Common myeloid progenitor, CD34-positive (primary cell): Measurements from ENCODE around the gene SDF2L1.
A peak's percentile ranks its signal among the peaks of the same experiment; 100 is the strongest.

Source experiments
- CTCF ChIA-PET: fragments of 350-600 bp; sonication (Branson Sonifier 250); formaldehyde crosslinking; loops from one replicate; lab custom pipeline; 2021; ENCODE audit warnings: antibody characterized with exemption; lab: Charles Lee
- POLR2A ChIA-PET: fragments of 350-600 bp; sonication (Branson Sonifier 250); formaldehyde crosslinking; loops from one replicate; lab custom pipeline; 2021; ENCODE audit warnings: antibody characterized with exemption; lab: Charles Lee
- DNase-seq, 3 donors: peaks; one replicate each; pipeline versions ENCODE4 v3.0.0 to v3.0.0-alpha.2; 2013
- H3K27ac ChIP-seq, 2 experiments: 1 replicate in 1 of 2; 2 replicates in 1 of 2; pipeline ENCODE4 v1.7.0; 2013; ENCODE audit warnings: inconsistent platforms in 2 of 2, low read length in 2 of 2, mild to moderate bottlenecking in 2 of 2, low read depth in 1 of 2, moderate library complexity in 1 of 2; ENCODE audit not compliant: severe bottlenecking in 2 of 2, insufficient read depth in 1 of 2, poor library complexity in 1 of 2
- H3K27me3 ChIP-seq, 5 experiments: replicated peaks in 2 of 5; 1 replicate in 3 of 5; 2 replicates in 2 of 5; pipeline versions ENCODE4 v1.6.1 to v1.7.0; 2013; ENCODE audit warnings: low read length in 4 of 5, mild to moderate bottlenecking in 2 of 5, moderate library complexity in 2 of 5, inconsistent platforms in 1 of 5; ENCODE audit not compliant: insufficient read depth in 5 of 5, control insufficient read depth in 4 of 5
- H3K36me3 ChIP-seq, 4 experiments: 1 replicate in 2 of 4; 2 replicates in 2 of 4; pipeline versions ENCODE4 v1.6.1 to v1.7.0; 2013; ENCODE audit warnings: low read length in 3 of 4, control low read depth in 1 of 4, mild to moderate bottlenecking in 1 of 4; ENCODE audit not compliant: control insufficient read depth in 4 of 4, insufficient read depth in 4 of 4
- H3K4me1 ChIP-seq, 4 experiments: 1 replicate in 3 of 4; 2 replicates in 1 of 4; pipeline versions ENCODE4 v1.6.1 to v1.7.1; 2013; ENCODE audit warnings: low read length in 3 of 4, mild to moderate bottlenecking in 3 of 4, control low read depth in 1 of 4, inconsistent platforms in 1 of 4, moderate library complexity in 1 of 4; ENCODE audit not compliant: control insufficient read depth in 4 of 4, insufficient read depth in 4 of 4; ENCODE audit errors: control extremely low read depth in 1 of 4
- H3K4me3 ChIP-seq, 7 experiments: 1 replicate in 4 of 7; 2 replicates in 3 of 7; pipeline versions ENCODE4 v1.5.1 to v1.7.0; 2013; ENCODE audit warnings: mild to moderate bottlenecking in 7 of 7, low read length in 6 of 7, moderate library complexity in 6 of 7, inconsistent platforms in 2 of 7, low read depth in 2 of 7, control low read depth in 1 of 7; ENCODE audit not compliant: insufficient read depth in 4 of 7, control insufficient read depth in 1 of 7; ENCODE audit errors: extremely low read depth in 1 of 7
- H3K9me3 ChIP-seq, 5 experiments: 1 replicate in 4 of 5; 2 replicates in 1 of 5; pipeline versions ENCODE4 v1.6.1 to v1.7.1; 2013; ENCODE audit warnings: low read length in 4 of 5, mild to moderate bottlenecking in 2 of 5, inconsistent platforms in 1 of 5, low read depth in 1 of 5, moderate library complexity in 1 of 5; ENCODE audit not compliant: control insufficient read depth in 4 of 5, insufficient read depth in 2 of 5; ENCODE audit errors: control extremely low read depth in 1 of 5
- WGBS: methylation state at CpG from one replicate; pipeline ENCODE4 v1.1.5; 2013; ENCODE audit not compliant: insufficient coverage; 5-methylcytosine and 5-hydroxymethylcytosine counted together

Gene SDF2L1

GRCh38 chr22:21659864-21660525 lies 17.9 kb downstream of the SDF2L1 start:
- Histone ChIP-seq H3K27me3 (no peaks in the 10 kb centered on the region), H3K9me3 (no peaks in the 10 kb centered on the region), H3K4me1 (peaks cover 0 to 24% (median 22%) of the 10 kb centered on the region in 4 experiments), H3K4me3 (no peak overlapping the region), H3K27ac (no peak overlapping the region), H3K36me3 (no peaks in the 10 kb centered on the region)
- POLR2A ChIA-PET = interaction anchor here (0.5 kb wide), 1 partner anchor 15 kb away, joined by 4 read pairs; no protein-coding TSS in a partner anchor
- CTCF ChIA-PET = interaction anchor here (0.6 to 1.3 kb wide), 2 partner anchors 13 to 279 kb away, joined by 3 to 5 read pairs; no protein-coding TSS in a partner anchor
- 84% methylated on average over 3 of the region's 7 CpGs for WGBS
- DNase-seq = no peak

GRCh38 chr22:21660904-21661303 lies 18.8 kb downstream of the SDF2L1 start:
- DNase-seq = no peak
- peaks cover 0 to 30% (median 27%) of the 10 kb centered on the region in 4 experiments for H3K4me1 ChIP-seq
- no peak overlapping the region for H3K27ac ChIP-seq
- CTCF ChIA-PET = no interaction called here
- 94% methylated on average over 5 of the region's 7 CpGs for WGBS
- H3K4me3 ChIP-seq = no peak overlapping the region
- no peaks in the 10 kb centered on the region for H3K27me3 ChIP-seq
- no peaks in the 10 kb centered on the region for H3K36me3 ChIP-seq
- H3K9me3 ChIP-seq = no peaks in the 10 kb centered on the region
- POLR2A ChIA-PET = no interaction called here

DNA sequence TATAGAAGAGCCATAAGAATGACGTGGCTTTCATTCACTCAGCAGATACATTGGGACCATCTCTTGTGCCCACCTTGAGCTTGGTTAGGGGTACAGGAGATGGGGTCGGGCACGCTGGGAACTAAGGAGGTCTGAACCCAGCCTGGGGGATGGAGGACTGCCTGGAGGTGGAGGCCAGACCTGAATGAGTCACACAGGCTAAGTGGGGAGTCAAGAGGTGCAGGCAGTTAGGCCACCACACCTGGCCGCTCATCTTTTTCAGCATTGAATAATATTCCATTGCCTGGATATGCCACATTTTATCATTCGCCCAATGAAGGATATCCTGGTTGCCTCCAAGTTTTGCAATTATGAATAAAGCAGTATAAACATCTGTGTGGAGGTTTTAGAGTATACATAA lies 19.9 kb downstream of the SDF2L1 start:
- H3K4me1 ChIP-seq = peaks cover 0 to 24% (median 21%) of the 10 kb centered on the region in 4 experiments
- H3K27ac ChIP-seq = no peak overlapping the region
- no peaks in the 10 kb centered on the region for H3K9me3 ChIP-seq
- DNase-seq = no peak
- no peaks in the 10 kb centered on the region for H3K36me3 ChIP-seq
- CTCF ChIA-PET = no interaction called here
- no peak overlapping the region for H3K4me3 ChIP-seq
- H3K27me3 ChIP-seq = no peaks in the 10 kb centered on the region
- WGBS = 83% methylated on average over 1 of the region's 5 CpGs
- POLR2A ChIA-PET = no interaction called here

DNA sequence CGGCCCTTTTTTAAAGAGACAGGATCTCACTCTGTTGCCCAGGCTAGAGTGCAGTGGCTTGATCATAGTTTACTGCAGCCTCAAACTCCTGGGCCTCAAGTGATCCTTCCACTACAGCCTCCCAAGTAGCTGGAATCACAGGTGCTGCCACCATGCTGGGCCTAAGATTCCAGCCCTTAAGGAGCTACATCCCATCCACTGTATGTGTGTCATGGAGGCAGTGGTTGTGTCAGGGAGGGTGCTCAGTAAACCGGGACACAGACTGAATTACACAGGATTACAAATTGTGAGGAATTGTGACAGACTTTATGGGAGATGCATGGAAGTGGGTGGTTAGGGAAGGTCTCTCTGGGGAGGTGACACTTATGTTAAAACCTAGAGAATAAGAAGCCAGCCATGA lies 21.6 kb downstream of the SDF2L1 start:
- Histone ChIP-seq H3K27ac (no peak overlapping the region), H3K4me1 (peaks cover 0 to 12% (median 9%) of the 10 kb centered on the region in 4 experiments), H3K27me3 (no peaks in the 10 kb centered on the region), H3K9me3 (no peaks in the 10 kb centered on the region), H3K4me3 (no peak overlapping the region), H3K36me3 (no peaks in the 10 kb centered on the region)
- 100% methylated on average over 1 of the region's 2 CpGs for WGBS
- ChIA-PET POLR2A (no interaction called here), CTCF (interaction anchor here (1.4 kb wide), 1 partner anchor 10 kb away, joined by 5 read pairs; no protein-coding TSS in a partner anchor)
- DNase-seq = no peak

- peaks cover 0 to 6% (median 2%) of the 10 kb centered on the region in 4 experiments for H3K36me3 ChIP-seq
- H3K27me3 ChIP-seq = no peaks in the 10 kb centered on the region
- ChIA-PET CTCF (interaction anchor here (1.2 to 1.7 kb wide), 4 partner anchors 9 to 18 kb away, joined by 3 to 8 read pairs (median 4); no protein-coding TSS in a partner anchor), POLR2A (interaction anchor here (0.6 to 1.0 kb wide), 2 partner anchors 23 to 908 kb away, joined by 3 to 5 read pairs; partner anchors contain the start of gene SDF2L1)
- 79% methylated on average over 26 of the region's 26 CpGs for WGBS
- H3K9me3 ChIP-seq = no peaks in the 10 kb centered on the region
- no peak for DNase-seq
- peak overlapping the region; percentile 68 to 95 (median 90) for H3K4me3 ChIP-seq
- H3K27ac ChIP-seq = peak overlapping the region; percentile 46 to 93
- H3K4me1 ChIP-seq = peaks cover 0 to 12% (median 9%) of the 10 kb centered on the region in 4 experiments
Observed at GRCh38 chr22:21665047-21665851, 23.1 kb downstream of the SDF2L1 start.

DNA sequence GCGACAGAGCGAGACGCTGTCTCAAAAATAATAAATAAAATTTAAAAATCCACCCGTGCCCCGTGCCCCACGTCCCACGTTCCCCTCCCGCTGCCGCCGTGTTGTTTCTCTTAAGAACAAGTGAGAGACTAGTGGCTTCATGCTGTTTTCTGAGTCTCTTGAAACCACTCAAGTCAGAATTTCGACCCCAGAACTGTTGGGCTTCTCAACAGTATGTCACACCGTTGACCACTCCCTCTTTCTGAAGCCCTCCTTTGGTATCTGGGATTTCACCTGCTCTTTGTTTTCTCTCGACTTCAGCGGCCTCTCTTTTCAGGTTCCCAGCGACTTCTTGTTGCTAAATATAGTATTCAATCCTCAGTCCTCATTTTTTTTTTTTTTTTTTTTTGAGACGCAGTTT lies 24.7 kb downstream of the SDF2L1 start:
- peaks cover 2 to 20% (median 11%) of the 10 kb centered on the region in 4 experiments for H3K36me3 ChIP-seq
- 59% methylated on average over 15 of the region's 16 CpGs for WGBS
- CTCF ChIA-PET = interaction anchor here (2.1 kb wide), 1 partner anchor 25 kb away, joined by 6 read pairs; no protein-coding TSS in a partner anchor
- no peaks in the 10 kb centered on the region for H3K27me3 ChIP-seq
- H3K9me3 ChIP-seq = no peaks in the 10 kb centered on the region
- peak overlapping the region in 5 of 7 experiments; percentile 85 to 95 (median 91) for H3K4me3 ChIP-seq
- peaks cover 0 to 12% (median 9%) of the 10 kb centered on the region in 4 experiments for H3K4me1 ChIP-seq
- peak overlapping the region in 1 of 2 experiments; percentile 93 for H3K27ac ChIP-seq
- POLR2A ChIA-PET = no interaction called here
- DNase-seq = peak in 2 of 3 donors; percentile 14
